ENCODE results near the gene B4GALT2. TPM values are rescaled to one million over a fixed set of nuclear protein-coding genes. Genes with fewer than 3 reads are reported as not detected.

B4GALT2 gene, protein sequence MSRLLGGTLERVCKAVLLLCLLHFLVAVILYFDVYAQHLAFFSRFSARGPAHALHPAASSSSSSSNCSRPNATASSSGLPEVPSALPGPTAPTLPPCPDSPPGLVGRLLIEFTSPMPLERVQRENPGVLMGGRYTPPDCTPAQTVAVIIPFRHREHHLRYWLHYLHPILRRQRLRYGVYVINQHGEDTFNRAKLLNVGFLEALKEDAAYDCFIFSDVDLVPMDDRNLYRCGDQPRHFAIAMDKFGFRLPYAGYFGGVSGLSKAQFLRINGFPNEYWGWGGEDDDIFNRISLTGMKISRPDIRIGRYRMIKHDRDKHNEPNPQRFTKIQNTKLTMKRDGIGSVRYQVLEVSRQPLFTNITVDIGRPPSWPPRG
- 100 to 1,000 TPM in 2 of 6 experiments, 10 to 100 TPM in 4; 87.8 to 107 (median 98.8) TPM for total RNA-seq (2021; fragmentation: NEBNext Ultra II Directional; extraction: Animal tissue kit (Norgen Biotek cat#: 25700))
- long read RNA-seq, partial matches to known transcripts, result 28 of 36 reads
- long read RNA-seq, other reads (novel, unspliced or antisense), result 2 of 36 reads

DNA sequence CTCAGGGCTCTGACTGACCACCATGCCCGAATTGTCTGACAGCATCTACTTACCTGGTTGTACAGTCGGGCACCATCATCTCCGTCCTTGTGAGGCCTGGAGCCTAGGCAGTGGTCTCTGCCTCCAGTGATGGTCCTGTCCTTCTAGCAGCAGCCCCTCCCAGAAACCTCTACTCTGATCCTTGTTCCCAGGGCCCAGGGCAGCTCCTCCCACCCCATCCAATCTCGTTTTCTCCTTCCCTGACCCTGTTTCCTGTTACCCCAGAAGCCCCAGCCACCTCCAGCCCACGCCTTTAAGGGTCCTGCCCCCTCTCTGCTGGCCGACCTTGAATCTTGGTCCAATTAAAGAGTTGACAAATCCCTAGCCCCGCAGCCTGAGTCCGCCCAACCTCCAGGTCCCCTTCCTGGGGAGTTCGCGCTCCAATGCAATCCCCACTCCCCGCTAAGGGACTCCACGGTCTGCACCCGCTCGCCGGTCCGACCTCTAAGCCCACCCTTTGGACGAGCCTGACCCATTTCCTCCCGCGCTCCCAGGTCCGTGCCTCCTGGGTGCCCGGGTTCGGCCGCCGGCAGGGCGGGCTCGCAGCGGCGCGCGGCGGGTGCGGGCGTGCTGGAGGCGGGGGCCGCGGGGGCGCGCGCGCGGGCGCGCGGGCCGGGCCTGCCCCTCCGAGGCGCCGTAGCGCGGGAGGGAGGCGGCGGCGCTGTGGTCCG lies at the start of gene B4GALT2:
Gene B4GALT2 (plus strand): TSS at position 660 of the 710 bp plus-strand sequence. CDS start 1,951 bp downstream, outside the sequence.
- TF ChIP-seq, protein P1, sequence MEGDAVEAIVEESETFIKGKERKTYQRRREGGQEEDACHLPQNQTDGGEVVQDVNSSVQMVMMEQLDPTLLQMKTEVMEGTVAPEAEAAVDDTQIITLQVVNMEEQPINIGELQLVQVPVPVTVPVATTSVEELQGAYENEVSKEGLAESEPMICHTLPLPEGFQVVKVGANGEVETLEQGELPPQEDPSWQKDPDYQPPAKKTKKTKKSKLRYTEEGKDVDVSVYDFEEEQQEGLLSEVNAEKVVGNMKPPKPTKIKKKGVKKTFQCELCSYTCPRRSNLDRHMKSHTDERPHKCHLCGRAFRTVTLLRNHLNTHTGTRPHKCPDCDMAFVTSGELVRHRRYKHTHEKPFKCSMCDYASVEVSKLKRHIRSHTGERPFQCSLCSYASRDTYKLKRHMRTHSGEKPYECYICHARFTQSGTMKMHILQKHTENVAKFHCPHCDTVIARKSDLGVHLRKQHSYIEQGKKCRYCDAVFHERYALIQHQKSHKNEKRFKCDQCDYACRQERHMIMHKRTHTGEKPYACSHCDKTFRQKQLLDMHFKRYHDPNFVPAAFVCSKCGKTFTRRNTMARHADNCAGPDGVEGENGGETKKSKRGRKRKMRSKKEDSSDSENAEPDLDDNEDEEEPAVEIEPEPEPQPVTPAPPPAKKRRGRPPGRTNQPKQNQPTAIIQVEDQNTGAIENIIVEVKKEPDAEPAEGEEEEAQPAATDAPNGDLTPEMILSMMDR (IDR thresholded peaks at IDR 0.05), result no peak
- H3K27me3 Mint-ChIP-seq (ENCODE audit: insufficient read depth), result peaks cover 6% of the 10 kb centered on the region
- H3K36me3 Mint-ChIP-seq (ENCODE audit: low read depth), result peaks cover 46% of the 10 kb centered on the region
- peak within 1 kb of the TSS; percentile 87 for H3K27ac Mint-ChIP-seq
- peaks cover 63% of the 10 kb centered on the region for H3K4me1 Mint-ChIP-seq (ENCODE audit: low read depth)
- peak within 1 kb of the TSS; percentile 92 for H3K4me3 Mint-ChIP-seq
- no peaks in the 10 kb centered on the region for H3K9me3 Mint-ChIP-seq
- DNase-seq, result no peak

DNA sequence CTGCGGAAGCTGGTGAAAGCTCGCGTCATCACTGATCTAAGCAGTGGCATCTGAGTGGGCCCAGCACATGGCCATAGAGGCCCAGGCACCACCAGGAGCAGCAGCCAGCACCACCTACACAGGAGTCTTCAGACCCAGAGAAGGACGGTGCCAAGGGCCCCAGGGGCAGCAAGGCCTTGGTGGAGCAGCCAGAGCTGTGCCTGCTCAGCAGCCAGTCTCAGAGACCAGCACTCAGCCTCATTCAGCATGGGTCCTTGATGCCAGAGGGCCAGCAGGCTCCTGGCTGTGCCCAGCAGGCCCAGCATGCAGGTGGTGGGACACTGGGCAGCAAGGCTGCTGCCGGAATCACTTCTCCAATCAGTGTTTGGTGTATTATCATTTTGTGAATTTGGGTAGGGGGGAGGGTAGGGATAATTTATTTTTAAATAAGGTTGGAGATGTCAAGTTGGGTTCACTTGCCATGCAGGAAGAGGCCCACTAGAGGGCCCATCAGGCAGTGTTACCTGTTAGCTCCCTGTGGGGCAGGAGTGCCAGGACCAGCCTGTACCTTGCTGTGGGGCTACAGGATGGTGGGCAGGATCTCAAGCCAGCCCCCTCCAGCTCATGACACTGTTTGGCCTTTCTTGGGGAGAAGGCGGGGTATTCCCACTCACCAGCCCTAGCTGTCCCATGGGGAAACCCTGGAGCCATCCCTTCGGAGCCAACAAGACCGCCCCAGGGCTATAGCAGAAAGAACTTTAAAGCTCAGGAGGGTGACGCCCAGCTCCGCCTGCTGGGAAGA lies 48.7 kb upstream of the B4GALT2 start:
- peaks cover 35% of the 10 kb centered on the region for H3K36me3 Mint-ChIP-seq (ENCODE audit: low read depth)
- TF ChIP-seq, protein P1 (IDR thresholded peaks at IDR 0.05), result peak; percentile 66
- H3K4me3 Mint-ChIP-seq, result no peak overlapping the region
- H3K27ac Mint-ChIP-seq, result no peak overlapping the region
- H3K27me3 Mint-ChIP-seq (ENCODE audit: insufficient read depth), result peaks cover 3% of the 10 kb centered on the region; the same call in 1 of the 2 replicates
- no peak for DNase-seq
- H3K9me3 Mint-ChIP-seq, result peaks cover 12% of the 10 kb centered on the region
- peaks cover 38% of the 10 kb centered on the region for H3K4me1 Mint-ChIP-seq (ENCODE audit: low read depth)

DNA sequence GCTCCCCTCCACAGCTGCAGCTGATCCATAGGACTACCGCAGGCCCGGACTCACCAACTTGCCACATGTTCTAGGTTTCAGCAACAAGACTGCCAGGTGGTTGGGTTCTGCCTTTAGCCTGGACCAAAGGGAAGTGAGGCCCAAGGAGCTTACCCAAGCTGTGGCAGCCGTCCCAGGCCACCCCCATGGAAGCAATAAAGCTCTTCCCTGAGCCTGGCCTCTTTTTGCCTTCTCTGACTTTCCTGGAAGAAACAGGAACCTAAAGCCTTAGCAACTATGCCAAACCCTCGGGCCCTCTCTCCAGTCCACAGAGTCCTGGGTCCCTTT lies 48.1 kb upstream of the B4GALT2 start:
- Mint-ChIP-seq H3K4me1 (ENCODE audit: low read depth) (peaks cover 38% of the 10 kb centered on the region), H3K27ac (no peak overlapping the region), H3K9me3 (peaks cover 12% of the 10 kb centered on the region), H3K36me3 (ENCODE audit: low read depth) (peaks cover 30% of the 10 kb centered on the region), H3K4me3 (no peak overlapping the region), H3K27me3 (ENCODE audit: insufficient read depth) (peaks cover 3% of the 10 kb centered on the region; the same call in 1 of the 2 replicates)
- TF ChIP-seq, protein P1 (IDR thresholded peaks at IDR 0.05), result no peak
- DNase-seq, result no peak

DNA sequence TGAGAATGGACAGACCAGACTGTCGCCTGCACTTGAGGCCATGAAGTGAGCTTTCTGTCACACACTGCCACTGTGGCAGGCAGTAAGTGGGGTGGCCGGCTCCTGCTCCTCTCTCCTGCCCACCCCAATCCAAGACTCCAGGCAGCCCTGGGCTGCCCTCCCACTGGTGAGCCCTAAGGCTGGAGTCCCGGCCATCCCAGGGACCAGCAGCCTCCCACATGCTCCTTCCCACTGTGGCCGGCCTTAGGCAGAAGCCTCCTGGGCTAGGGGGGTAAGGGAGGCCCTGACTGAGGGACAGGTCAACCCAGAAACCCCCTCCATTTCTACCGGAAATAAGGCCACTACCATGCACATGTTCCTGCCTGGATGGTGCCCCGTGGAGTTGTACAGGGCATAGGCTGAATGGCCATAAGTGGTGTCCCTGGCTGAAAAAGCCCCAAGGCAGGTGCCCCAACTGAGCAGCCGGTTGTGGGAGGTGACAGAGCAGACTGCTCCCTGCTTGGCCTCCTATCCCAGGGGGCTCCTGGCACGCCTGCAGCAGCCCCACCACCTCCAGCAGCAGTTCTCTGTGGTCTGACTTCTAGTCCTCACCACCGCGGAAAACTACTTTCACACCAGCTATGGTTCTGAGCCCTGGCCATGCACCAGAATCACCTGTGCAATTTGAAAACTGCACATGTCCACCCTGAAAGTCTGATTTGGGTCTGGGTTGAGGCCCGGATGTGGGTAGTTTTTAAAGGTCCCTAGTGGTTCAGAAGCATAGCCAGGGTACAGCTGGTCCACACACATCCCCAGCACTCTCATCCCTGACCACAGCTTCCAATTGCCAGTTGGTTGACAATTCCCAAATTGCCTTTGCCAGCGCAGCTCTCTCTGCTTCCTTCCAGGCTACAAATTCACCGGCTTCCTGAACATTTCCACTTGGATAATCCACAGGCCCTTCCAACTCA lies 47.0 kb upstream of the B4GALT2 start:
- no peak for DNase-seq
- no peak overlapping the region for H3K4me3 Mint-ChIP-seq
- H3K27me3 Mint-ChIP-seq (ENCODE audit: insufficient read depth), result peaks cover 3% of the 10 kb centered on the region; the same call in 1 of the 2 replicates
- peaks cover 22% of the 10 kb centered on the region for H3K36me3 Mint-ChIP-seq (ENCODE audit: low read depth)
- peaks cover 38% of the 10 kb centered on the region for H3K4me1 Mint-ChIP-seq (ENCODE audit: low read depth)
- peaks cover 12% of the 10 kb centered on the region for H3K9me3 Mint-ChIP-seq
- TF ChIP-seq, protein P1 (IDR thresholded peaks at IDR 0.05), result no peak
- no peak overlapping the region; the same call in 1 of the 2 replicates for H3K27ac Mint-ChIP-seq

Data from HFFc6 (cell line).